ENCODE results near the gene ZNF689.

GRCh38 chr16:30574678-30575077 is 35.5 kb downstream of the ZNF689 start:
- no peak for TF ChIP-seq CTCF (IDR thresholded peaks at IDR 0.05)
- TF ChIP-seq POLR2A (IDR thresholded peaks at IDR 0.05), result no peak
